HepG2 (cell line): ENCODE measurements around the gene TPCN2. TPM values are rescaled to one million over a fixed set of nuclear protein-coding genes. Genes with fewer than 3 reads are reported as not detected.

Experiments
- CENPT ChIP-seq: sonication (generic); formaldehyde crosslinking; IDR thresholded peaks from 2 replicates; pipeline ENCODE4 v1.8.0; 2022; ENCODE audit warnings: low read depth, mild to moderate bottlenecking, moderate library complexity, missing genetic modification reagents
- CREBL2 ChIP-seq: sonication (generic); formaldehyde crosslinking; IDR thresholded peaks from 2 replicates; pipeline ENCODE4 v1.8.1; 2023; ENCODE audit warnings: missing genetic modification reagents, mild to moderate bottlenecking, borderline replicate concordance
- E2F5 ChIP-seq: sonication (generic); formaldehyde crosslinking; conservative IDR thresholded peaks from 2 replicates; pipeline ENCODE4 v1.4.0; 2020; ENCODE audit warnings: missing genetic modification reagents
- HDAC2 ChIP-seq: sonication (generic); formaldehyde crosslinking; IDR thresholded peaks from 2 replicates; pipeline ENCODE4 v1.4.0; 2020; ENCODE audit warnings: missing genetic modification reagents
- KAT8 ChIP-seq: IDR thresholded peaks from 2 replicates; pipeline ENCODE4 v1.6.1; 2016; ENCODE audit warnings: missing genetic modification reagents, missing compliant biosample characterization
- MIXL1 ChIP-seq: IDR thresholded peaks from 2 replicates; pipeline ENCODE4 v1.6.1; 2016
- MLXIP ChIP-seq: sonication (generic); formaldehyde crosslinking; IDR thresholded peaks from 2 replicates; pipeline ENCODE4 v1.9.0; 2021; ENCODE audit warnings: missing genetic modification reagents, borderline replicate concordance
- RXRB ChIP-seq: IDR thresholded peaks from 2 replicates; pipeline ENCODE4 v1.6.1; 2016; ENCODE audit warnings: borderline replicate concordance, missing genetic modification reagents, missing compliant biosample characterization
- SMAD3 ChIP-seq: sonication (generic); formaldehyde crosslinking; IDR thresholded peaks from 2 replicates; pipeline ENCODE4 v1.4.0; 2020; ENCODE audit warnings: missing genetic modification reagents
- SNAI1 ChIP-seq: sonication (generic); formaldehyde crosslinking; IDR thresholded peaks from 2 replicates; pipeline ENCODE4 v1.5.0; 2020; ENCODE audit warnings: mild to moderate bottlenecking, missing genetic modification reagents, borderline replicate concordance
- THAP9 ChIP-seq: sonication (generic); formaldehyde crosslinking; IDR thresholded peaks from 2 replicates; pipeline ENCODE4; 2020; ENCODE audit warnings: missing genetic modification reagents, mild to moderate bottlenecking, borderline replicate concordance
- XRCC5 ChIP-seq: fragments of 200-400 bp; formaldehyde crosslinking; optimal IDR thresholded peaks from 2 replicates; pipeline ENCODE3; 2017; ENCODE audit warnings: mild to moderate bottlenecking, low read length
- ZMAT3 ChIP-seq: sonication (generic); formaldehyde crosslinking; conservative IDR thresholded peaks from 2 replicates; pipeline ENCODE4 v1.7.0; 2021; ENCODE audit warnings: missing genetic modification reagents
- ZNF253 ChIP-seq: sonication (generic); formaldehyde crosslinking; IDR thresholded peaks from 2 replicates; pipeline ENCODE4 v1.8.0; 2022; ENCODE audit warnings: mild to moderate bottlenecking, missing genetic modification reagents, borderline replicate concordance
- ZNF276 ChIP-seq: sonication (generic); formaldehyde crosslinking; IDR thresholded peaks from 2 replicates; pipeline ENCODE4 v1.4.0; 2020; ENCODE audit warnings: mild to moderate bottlenecking, low read depth, missing genetic modification reagents
- ZNF34 ChIP-seq: sonication (generic); formaldehyde crosslinking; IDR thresholded peaks from 2 replicates; pipeline ENCODE4 v1.4.0; 2020; ENCODE audit warnings: mild to moderate bottlenecking, missing genetic modification reagents, borderline replicate concordance
- ZNF569 ChIP-seq: sonication (generic); formaldehyde crosslinking; IDR thresholded peaks from 2 replicates; pipeline ENCODE4 v1.5.0; 2020; ENCODE audit warnings: mild to moderate bottlenecking, missing genetic modification reagents, moderate library complexity, borderline replicate concordance
- ZNF572 ChIP-seq: sonication (generic); formaldehyde crosslinking; IDR thresholded peaks from 2 replicates; pipeline ENCODE4 v1.5.1; 2020; ENCODE audit warnings: mild to moderate bottlenecking, missing genetic modification reagents
- ZNF652 ChIP-seq: IDR thresholded peaks from 2 replicates; pipeline ENCODE4 v1.6.1; 2016; ENCODE audit warnings: low read depth, borderline replicate concordance
- ZNF775 ChIP-seq: sonication (generic); formaldehyde crosslinking; IDR thresholded peaks from 2 replicates; pipeline ENCODE4 v1.4.0; 2020; ENCODE audit warnings: missing genetic modification reagents, mild to moderate bottlenecking, moderate library complexity, borderline replicate concordance
- ZNF790 ChIP-seq: sonication (generic); formaldehyde crosslinking; IDR thresholded peaks from 2 replicates; pipeline ENCODE4 v1.8.0; 2022; ENCODE audit warnings: missing genetic modification reagents, mild to moderate bottlenecking, borderline replicate concordance
- polyA plus RNA-seq, 8 experiments: library from polyadenylated mRNA; depleted of rRNA in 3 of 8; stranded (reverse) in 7 of 8; unstranded in 1 of 8; fragments of >200 nt; fragmentation: Illumina TruSeq in 4 of 8; extraction: Trizol in 4 of 8; gene quantifications; 2 replicates each; pipeline versions ENCODE4 v1.2.1 to v1.2.3, GENCODE V29; 2011 to 2016; ENCODE audit warnings: low read depth in 4 of 8, missing spikeins in 1 of 8, mixed read lengths in 1 of 8; ENCODE audit not compliant: insufficient read depth in 1 of 8
- total RNA-seq, 5 experiments: library from RNA; depleted of rRNA; stranded (reverse); fragments of >200 nt; fragmentation: Illumina TruSeq; extraction: Trizol; gene quantifications; 2 replicates each; pipeline ENCODE4 v1.2.3, GENCODE V29; 2016; ENCODE audit warnings: low read depth in 1 of 5

Gene TPCN2
- total and polyA plus RNA-seq, 2 of the 13 experiments (the other 11 are each of a cell fraction or from before 2014, with no cell fraction given) = 5.6 to 5.9 TPM

GRCh38 chr11:69131644-69132300, 83.0 kb downstream of the TPCN2 start (continued):
- TF ChIP-seq SNAI1 (no peak), RXRB (CRISPR knock-in tag) (peak; percentile 43; the same call in 1 of the 2 replicates), ZNF775 (CRISPR knock-in tag) (no peak), ZNF572 (CRISPR knock-in tag) (no peak), SMAD3 (0 out of 2 replicates have a peak, but pooled peaks have one; percentile 58), MIXL1 (CRISPR knock-in tag) (peak; percentile 58; the same call in 1 of the 2 replicates), ZMAT3 (CRISPR knock-in tag) (0 out of 2 replicates have a peak, but pooled peaks have one; percentile 58), E2F5 (CRISPR knock-in tag) (no peak), CREBL2 (CRISPR knock-in tag) (no peak), HDAC2 (CRISPR knock-in tag) (peak; percentile 55; the same call in 1 of the 2 replicates), KAT8 (CRISPR knock-in tag) (no peak), XRCC5 (peak; percentile 90), ZNF34 (CRISPR knock-in tag) (no peak), ZNF652 (0 out of 2 replicates have a peak, but pooled peaks have one; percentile 6), CENPT (CRISPR knock-in tag) (no peak), THAP9 (CRISPR knock-in tag) (0 out of 2 replicates have a peak, but pooled peaks have one; percentile 19), ZNF790 (no peak), ZNF276 (CRISPR knock-in tag) (0 out of 2 replicates have a peak, but pooled peaks have one; percentile 59), ZNF569 (CRISPR knock-in tag) (no peak), ZNF253 (CRISPR knock-in tag) (no peak), MLXIP (CRISPR knock-in tag) (no peak)
